PC-3 (cell line): ENCODE measurements around the gene NABP1. TPM values are rescaled to one million over a fixed set of nuclear protein-coding genes. Genes with fewer than 3 reads are reported as not detected.

ENCODE experiments used
- ATAC-seq: fragments of 200-7000 bp; cut with Tn5 transposase; 2 replicates; pipeline ENCODE4 v1.9.1; 2020; ENCODE audit warnings: mild to moderate bottlenecking, moderate library complexity
- Bru-seq: library from RNA; stranded (reverse); fragments of 400-500 nt; gene quantifications from one replicate; lab custom pipeline; 2021; lab: Mats Ljungman, UMichigan
- BruChase-seq, 2 experiments: library from RNA; stranded (reverse); fragments of 400-500 nt; gene quantifications; one replicate each; lab custom pipeline; 2021; lab: Mats Ljungman, UMichigan
- BruUV-seq: library from RNA; stranded (reverse); fragments of 400-500 nt; replicated peaks from 2 replicates; lab custom pipeline; 2021; lab: Mats Ljungman, UMichigan
- CTCF ChIA-PET: fragments of 300-600 bp; sonication (Branson Sonifier 250); formaldehyde crosslinking; loops from one replicate; lab custom pipeline; 2022; ENCODE audit warnings: antibody characterized with exemption; lab: Charles Lee
- POLR2A ChIA-PET: fragments of 300-600 bp; sonication (Branson Sonifier 250); formaldehyde crosslinking; loops from one replicate; lab custom pipeline; 2022; ENCODE audit warnings: antibody characterized with exemption; ENCODE audit not compliant: unreplicated experiment; lab: Charles Lee
- DNase-seq: peaks from one replicate; pipeline ENCODE4 v3.0.0-alpha.2; 2015
- H2AFZ ChIP-seq: fragments of 300-600 bp; sonication (generic); 2 replicates; pipeline ENCODE4 v1.6.0; 2016; ENCODE audit warnings: antibody characterized with exemption, low read length
- H3F3A ChIP-seq: fragments of 300-600 bp; sonication (generic); one replicate; pipeline ENCODE4 v1.6.0; 2017; ENCODE audit warnings: antibody characterized with exemption, low read length, control low read depth, mild to moderate bottlenecking; ENCODE audit not compliant: unreplicated experiment
- H3K27ac ChIP-seq: fragments of 300-600 bp; sonication (generic); 2 replicates; pipeline ENCODE4 v1.5.1; 2016; ENCODE audit warnings: mild to moderate bottlenecking, low read length
- H3K27me3 ChIP-seq: fragments of 300-600 bp; sonication (generic); 2 replicates; pipeline ENCODE4 v1.6.1; 2016; ENCODE audit warnings: low read length, mixed read lengths
- H3K36me3 ChIP-seq: fragments of 300-600 bp; sonication (generic); 2 replicates; pipeline ENCODE4 v1.6.1; 2016; ENCODE audit warnings: low read depth, mixed run types, low read length, mixed read lengths
- H3K4me1 ChIP-seq: fragments of 300-600 bp; sonication (generic); 2 replicates; pipeline ENCODE4 v1.5.1; 2016; ENCODE audit warnings: low read length; ENCODE audit not compliant: insufficient read depth
- H3K4me2 ChIP-seq: fragments of 300-600 bp; sonication (generic); 2 replicates; pipeline ENCODE4 v1.6.0; 2016; ENCODE audit warnings: low read length
- H3K4me3 ChIP-seq: fragments of 300-600 bp; sonication (generic); 2 replicates; pipeline ENCODE4 v1.5.1; 2016; ENCODE audit warnings: mild to moderate bottlenecking, low read length, mixed read lengths
- H3K79me2 ChIP-seq: fragments of 300-600 bp; sonication (generic); 2 replicates; pipeline ENCODE4 v1.6.1; 2017; ENCODE audit warnings: low read length, mixed read lengths
- H3K9ac ChIP-seq: fragments of 300-600 bp; sonication (generic); 2 replicates; pipeline ENCODE4 v1.6.0; 2016; ENCODE audit warnings: mild to moderate bottlenecking, low read length
- H3K9me2 ChIP-seq: fragments of 300-600 bp; sonication (generic); replicated peaks from 2 replicates; pipeline ENCODE4 v1.6.1; 2016; ENCODE audit warnings: mixed run types, low read length, mixed read lengths
- H3K9me3 ChIP-seq: fragments of 300-600 bp; sonication (generic); 2 replicates; pipeline ENCODE4 v1.6.1; 2016; ENCODE audit warnings: low read length, mixed read lengths
- H4K20me1 ChIP-seq: fragments of 300-600 bp; sonication (generic); 2 replicates; pipeline ENCODE4 v1.6.1; 2016; ENCODE audit warnings: low read length, mixed read lengths
- CTCF ChIP-seq: fragments of 300-600 bp; sonication (generic); conservative IDR thresholded peaks from 2 replicates; pipeline ENCODE4 v1.5.1; 2017; ENCODE audit warnings: antibody characterized with exemption, low read depth, mild to moderate bottlenecking, low read length
- EZH2 ChIP-seq: fragments of 300-600 bp; sonication (generic); IDR thresholded peaks from one replicate; pipeline ENCODE4 v1.6.1; 2017; ENCODE audit warnings: antibody characterized with exemption, mild to moderate bottlenecking, low read length; ENCODE audit not compliant: unreplicated experiment
- EZH2phosphoT487 ChIP-seq: fragments of 300-600 bp; sonication (generic); IDR thresholded peaks from 2 replicates; pipeline ENCODE4 v1.6.1; 2018; ENCODE audit warnings: mild to moderate bottlenecking, antibody characterized with exemption, low read length, borderline replicate concordance
- intact Hi-C: fragments of 100-400 bp; cut with micrococcal nuclease; formaldehyde crosslinking; loops from 2 replicates; pipeline ENCODE4 v1.9.0; 2023
- long read RNA-seq: library from polyadenylated mRNA; unstranded; transcript quantifications from one replicate; pipeline ENCODE4 v2.0.0, GENCODE V29; 2021; ENCODE audit not compliant: unreplicated experiment
- total RNA-seq: library from RNA; depleted of rRNA; stranded (reverse); fragments of >200 nt; gene quantifications from 2 replicates; pipeline ENCODE4 v1.2.3, GENCODE V29; 2014; rRNA removed

NABP1 gene
- total RNA-seq: 45.4 and 56.8 TPM in 2 replicates
- percentile 99 among the genes with signal in this experiment for Bru-seq, nascent RNA
- percentile 96 among the genes with signal in this experiment for BruChase-seq, experiment 1, labeled RNA remaining after a 6-hour chase
- percentile 98 among the genes with signal in this experiment for BruChase-seq, experiment 2, labeled RNA remaining after a 2-hour chase
- long read RNA-seq, transcript NABP1-205 (6 exons, 1,878 nt): major isoform, 12 of 95 reads
- long read RNA-seq, partial matches to known transcripts: 24 of 95 reads
- long read RNA-seq, other reads (novel, unspliced or antisense): 51 of 95 reads

GRCh38 chr2:191677646-191678436 lies at the start of gene NABP1:
NABP1 (plus strand) TSS chr2:191678136; CDS start chr2:191678615, 479 bp downstream.
- POLR2A ChIA-PET: interaction anchor here (0.5 to 4.6 kb wide), 19 partner anchors 8 to 931 kb away, joined by 3 to 52 read pairs (median 4); no protein-coding TSS in a partner anchor
- peak within 1 kb of the TSS; percentile 42 for H2AFZ ChIP-seq

GRCh38 chr2:191629001-191629453 lies 48.9 kb upstream of the NABP1 start:
- DNase-seq (no peak), ATAC-seq (no peak)
- no peak overlapping the region for H3K4me3 ChIP-seq
- POLR2A ChIA-PET: no interaction called here
- BruUV-seq: no TSS peak
- H2AFZ ChIP-seq: no peak overlapping the region
- no peak overlapping the region for H3K4me2 ChIP-seq
- H3K4me1 ChIP-seq: peaks cover 50% of the 10 kb centered on the region
- H3K9me2 ChIP-seq: no peaks in the 10 kb centered on the region
- H4K20me1 ChIP-seq: no peaks in the 10 kb centered on the region
- no peak for TF ChIP-seq CTCF
- TF ChIP-seq EZH2phosphoT487: no peak
- no peak for TF ChIP-seq EZH2
- no peaks in the 10 kb centered on the region for H3K9me3 ChIP-seq
- H3F3A ChIP-seq: no peaks in the 10 kb centered on the region
- H3K27me3 ChIP-seq: no peaks in the 10 kb centered on the region
- no peak overlapping the region for H3K27ac ChIP-seq
- H3K79me2 ChIP-seq: no peaks in the 10 kb centered on the region
- intact Hi-C loops: no loop called here
- CTCF ChIA-PET: interaction anchor here (1.0 kb wide), 1 partner anchor 58 kb away, joined by 3 read pairs; no protein-coding TSS in a partner anchor
- no peaks in the 10 kb centered on the region for H3K36me3 ChIP-seq
- no peak overlapping the region for H3K9ac ChIP-seq

More at GRCh38 chr2:191677646-191678436, at the start of gene NABP1:
- DNase-seq (peak; percentile 97), ATAC-seq (peak; percentile 82)
- Histone ChIP-seq H3K4me1 (peaks cover 23% of the 10 kb centered on the region), H3K27ac (peak within 1 kb of the TSS; percentile 93), H3K4me3 (peak within 1 kb of the TSS; percentile 80), H3K9me3 (no peaks in the 10 kb centered on the region), H3K36me3 (peaks cover 24% of the 10 kb centered on the region), H3K4me2 (peak within 1 kb of the TSS; percentile 95), H4K20me1 (peaks cover 22% of the 10 kb centered on the region), H3K79me2 (peaks cover 52% of the 10 kb centered on the region), H3F3A (no peaks in the 10 kb centered on the region), H3K9ac (peak within 1 kb of the TSS; percentile 98), H3K27me3 (no peaks in the 10 kb centered on the region), H3K9me2 (no peaks in the 10 kb centered on the region)
- intact Hi-C loops: loop anchor here (1.0 to 2.0 kb wide), 2 partner anchors 31 to 40 kb away; no protein-coding TSS in a partner anchor
- no TSS peak for BruUV-seq
- TF ChIP-seq CTCF: no peak
- no peak for TF ChIP-seq EZH2
- no peak for TF ChIP-seq EZH2phosphoT487
- CTCF ChIA-PET: interaction anchor here (0.7 to 1.6 kb wide), 3 partner anchors 107 to 300 kb away, joined by 3 to 5 read pairs (median 4); no protein-coding TSS in a partner anchor
